Endothelial cell of hepatic sinusoid (primary cell): ENCODE results near the gene TMEM218.

ENCODE experiments used
- in situ Hi-C: cut with HindIII; loops from 2 replicates; pipeline ENCODE4 v1.10.0; 2017; ENCODE audit warnings: low sequenced_read_pairs

TMEM218 gene

GRCh38 chr11:125129316-125129993 lies 18.0 kb upstream of the TMEM218 start:
- in situ Hi-C loops, result no loop called here

- in situ Hi-C loops, result no loop called here
Measured at GRCh38 chr11:125128450-125128849, 17.0 kb upstream of the TMEM218 start.

GRCh38 chr11:125124618-125124992 lies 13.2 kb upstream of the TMEM218 start:
- in situ Hi-C loops, result loop anchor here (5.0 kb wide), 1 partner anchor 167 kb away; no protein-coding TSS in a partner anchor

- in situ Hi-C loops, result loop anchor here (5.0 kb wide), 1 partner anchor 167 kb away; no protein-coding TSS in a partner anchor
Measured at GRCh38 chr11:125123947-125124617, 12.7 kb upstream of the TMEM218 start.

- in situ Hi-C loops, result loop anchor here (5.0 kb wide), 1 partner anchor 166 kb away; no protein-coding TSS in a partner anchor
Measured at GRCh38 chr11:125123194-125123946, 11.9 kb upstream of the TMEM218 start.

GRCh38 chr11:125117429-125117828 lies 6.0 kb upstream of the TMEM218 start:
- in situ Hi-C loops, result no loop called here

GRCh38 chr11:125114518-125114917 lies 3.1 kb upstream of the TMEM218 start:
- in situ Hi-C loops, result no loop called here

GRCh38 chr11:125112208-125112604 lies 780 bp upstream of the TMEM218 start:
- in situ Hi-C loops, result no loop called here

GRCh38 chr11:125111001-125111342 lies 454 bp downstream of the TMEM218 start:
- in situ Hi-C loops, result no loop called here

GRCh38 chr11:125110506-125110905 lies 920 bp downstream of the TMEM218 start:
- in situ Hi-C loops, result no loop called here

- in situ Hi-C loops, result no loop called here
Measured at GRCh38 chr11:125108469-125108868, 3.0 kb downstream of the TMEM218 start.

GRCh38 chr11:125105926-125106325 lies 5.5 kb downstream of the TMEM218 start:
- in situ Hi-C loops, result no loop called here

GRCh38 chr11:125102510-125102909 lies 8.9 kb downstream of the TMEM218 start:
- in situ Hi-C loops, result no loop called here

- in situ Hi-C loops, result no loop called here
Measured at GRCh38 chr11:125102025-125102424, 9.4 kb downstream of the TMEM218 start.

- in situ Hi-C loops, result no loop called here
Measured at GRCh38 chr11:125101596-125101995, 9.8 kb downstream of the TMEM218 start.

- in situ Hi-C loops, result no loop called here
Measured at GRCh38 chr11:125100136-125100535, 11.3 kb downstream of the TMEM218 start.

- in situ Hi-C loops, result no loop called here
Measured at GRCh38 chr11:125094731-125095130, 16.7 kb downstream of the TMEM218 start.

- in situ Hi-C loops, result no loop called here
Measured at GRCh38 chr11:125093502-125093901, 17.9 kb downstream of the TMEM218 start.

- in situ Hi-C loops, result no loop called here
Measured at GRCh38 chr11:125092669-125093068, 18.8 kb downstream of the TMEM218 start.

GRCh38 chr11:125091877-125092664 lies 19.4 kb downstream of the TMEM218 start:
- in situ Hi-C loops, result no loop called here
